ENCODE measurements around the gene GPR84. TPM values are rescaled to one million over a fixed set of nuclear protein-coding genes. Genes with fewer than 3 reads are reported as not detected.

GPR84 gene
- polyA plus RNA-seq, 3 donors: 0.24 to 3.5 (median 1.0) TPM

Other genes with a start within 250 kb of the GPR84 start
- 10 to 100 TPM; 17.2 to 54.5 (median 38.0) TPM for gene SMUG1, start 175.5 kb downstream of the GPR84 start, polyA plus RNA-seq
- gene CBX5, start 84.4 kb downstream of the GPR84 start, polyA plus RNA-seq: 10 to 100 TPM in 1 of 3 donors, 1 to 10 TPM in 2; 5.6 to 12.4 (median 5.8) TPM
- gene HNRNPA1, start 83.8 kb downstream of the GPR84 start, polyA plus RNA-seq: 1,000 to 10,000 TPM in 2 of 3 donors, 100 to 1,000 TPM in 1; 617 to 1,512 (median 1,057) TPM
- gene NFE2, start 63.5 kb downstream of the GPR84 start, polyA plus RNA-seq: 10 to 100 TPM in 1 of 3 donors, 1 to 10 TPM in 1, under 1 TPM in 1; 0.28 to 10.6 (median 5.3) TPM
- 100 to 1,000 TPM in 2 of 3 donors, 10 to 100 TPM in 1; 77.5 to 102 (median 100) TPM for gene COPZ1, start 39.4 kb downstream of the GPR84 start, polyA plus RNA-seq
- 10 to 100 TPM in 2 of 3 donors, 1 to 10 TPM in 1; 2.3 to 23.8 (median 19.0) TPM for gene ZNF385A, start 20.2 kb upstream of the GPR84 start, polyA plus RNA-seq
- 10 to 100 TPM; 17.6 to 79.0 (median 61.3) TPM for gene ITGA5, start 54.8 kb upstream of the GPR84 start, polyA plus RNA-seq
- 1 to 10 TPM in 1 of 3 donors, under 1 TPM in 2; 0.16 to 2.0 (median 0.46) TPM for gene GTSF1, start 109.1 kb upstream of the GPR84 start, polyA plus RNA-seq
- gene NCKAP1L, start 133.3 kb upstream of the GPR84 start, polyA plus RNA-seq: 1 to 10 TPM; 1.4 to 8.4 (median 7.8) TPM
- gene PDE1B, start 185.1 kb upstream of the GPR84 start, polyA plus RNA-seq: 10 to 100 TPM in 2 of 3 donors, 1 to 10 TPM in 1; 4.2 to 51.2 (median 23.5) TPM
- gene PPP1R1A, start 224.2 kb upstream of the GPR84 start, polyA plus RNA-seq: 100 to 1,000 TPM in 2 of 3 donors, 10 to 100 TPM in 1; 26.1 to 309 (median 212) TPM

Data from adipose tissue (tissue), 3 donors.